IMR-90 (cell line): ENCODE results near the gene TMEM233. TPM values are rescaled to one million over a fixed set of nuclear protein-coding genes. Genes with fewer than 3 reads are reported as not detected.

Experiments used
- ATAC-seq: fragments of 200-7000 bp; cut with Tn5 transposase; 2 replicates; pipeline ENCODE4 v1.9.1; 2020; ENCODE audit warnings: low read depth, mild to moderate bottlenecking, moderate library complexity
- BruUV-seq: library from RNA; stranded (reverse); fragments of 400-500 nt; replicated peaks from 2 replicates; lab custom pipeline; 2021; lab: Mats Ljungman, UMichigan
- CTCF ChIA-PET: fragments of 300-600 bp; formaldehyde crosslinking; extraction: SDS; loops from one replicate; lab custom pipeline; 2021; ENCODE audit warnings: antibody characterized with exemption; lab: Yijun Ruan, JAX
- POLR2A ChIA-PET: fragments of 300-600 bp; sonication (Branson Sonifier 250); formaldehyde crosslinking; loops from one replicate; lab custom pipeline; 2022; ENCODE audit warnings: antibody characterized with exemption; ENCODE audit not compliant: unreplicated experiment; lab: Charles Lee
- DNase-seq: peaks from one replicate; pipeline ENCODE4 v3.0.0; 2013
- H2AFZ ChIP-seq: replicated peaks from 2 replicates; pipeline ENCODE3; 2013; ENCODE audit warnings: low read length, mild to moderate bottlenecking; ENCODE audit not compliant: poor library complexity
- H2AK5ac ChIP-seq: 2 replicates; pipeline ENCODE4 v1.6.1; 2013; ENCODE audit warnings: low read depth, low read length, inconsistent platforms
- H2AK9ac ChIP-seq: replicated peaks from 2 replicates; pipeline ENCODE3; 2013; ENCODE audit warnings: mild to moderate bottlenecking, low read depth, low read length, moderate library complexity; ENCODE audit not compliant: poor library complexity
- H2BK120ac ChIP-seq: 2 replicates; pipeline ENCODE4 v1.6.1; 2013; ENCODE audit warnings: low read depth, low read length, inconsistent platforms
- H2BK15ac ChIP-seq: 3 replicates; pipeline ENCODE4 v1.6.1; 2013; ENCODE audit warnings: low read depth, low read length, inconsistent platforms
- H2BK20ac ChIP-seq: 2 replicates; pipeline ENCODE4 v1.6.1; 2013; ENCODE audit warnings: low read depth, mild to moderate bottlenecking, inconsistent platforms, low read length, moderate library complexity
- H2BK5ac ChIP-seq: 2 replicates; pipeline ENCODE4 v1.6.1; 2013; ENCODE audit warnings: mild to moderate bottlenecking, low read depth, low read length, inconsistent platforms; ENCODE audit not compliant: poor library complexity, severe bottlenecking
- H3K14ac ChIP-seq: replicated peaks from 2 replicates; pipeline ENCODE4 v1.6.1; 2013; ENCODE audit warnings: low read depth, low read length, inconsistent platforms
- H3K18ac ChIP-seq: 2 replicates; pipeline ENCODE4 v1.6.1; 2013; ENCODE audit warnings: low read depth, low read length, control low read depth
- H3K23ac ChIP-seq: 2 replicates; pipeline ENCODE4 v1.6.1; 2013; ENCODE audit warnings: low read depth, low read length, inconsistent platforms
- H3K27ac ChIP-seq: 2 replicates; pipeline ENCODE4 v1.5.1; 2013; ENCODE audit warnings: mild to moderate bottlenecking, control low read depth, low read length; ENCODE audit not compliant: insufficient read depth
- H3K27me3 ChIP-seq: 2 replicates; pipeline ENCODE4 v1.6.1; 2013; ENCODE audit warnings: low read length; ENCODE audit not compliant: control insufficient read depth, insufficient read depth
- H3K36me3 ChIP-seq: 2 replicates; pipeline ENCODE4 v1.6.1; 2013; ENCODE audit warnings: low read length, mixed read lengths; ENCODE audit not compliant: control insufficient read depth, insufficient read depth
- H3K4ac ChIP-seq: 2 replicates; pipeline ENCODE4 v1.6.1; 2013; ENCODE audit warnings: low read depth, low read length, inconsistent platforms
- H3K4me1 ChIP-seq: 2 replicates; pipeline ENCODE4 v1.6.1; 2013; ENCODE audit warnings: low read length, mixed read lengths; ENCODE audit not compliant: control insufficient read depth, insufficient read depth
- H3K4me2 ChIP-seq: 2 replicates; pipeline ENCODE4 v1.6.1; 2013; ENCODE audit warnings: low read depth, mild to moderate bottlenecking, control low read depth, low read length, moderate library complexity
- H3K4me3 ChIP-seq: 2 replicates; pipeline ENCODE4 v1.5.1; 2013; ENCODE audit warnings: low read depth, mild to moderate bottlenecking, control low read depth, low read length, moderate library complexity; ENCODE audit not compliant: insufficient read depth
- H3K56ac ChIP-seq: 2 replicates; pipeline ENCODE4 v1.6.1; 2013; ENCODE audit warnings: low read length, inconsistent platforms; ENCODE audit not compliant: insufficient read depth; ENCODE audit errors: extremely low read depth
- H3K79me1 ChIP-seq, 2 experiments: 2 replicates each; pipeline ENCODE4 v1.6.1; 2013; ENCODE audit warnings: low read length in 2 of 2, inconsistent platforms in 1 of 2, low read depth in 1 of 2
- H3K9ac ChIP-seq: 2 replicates; pipeline ENCODE4 v1.6.1; 2013; ENCODE audit warnings: low read depth, low read length, control low read depth
- H3K9me1 ChIP-seq: 2 replicates; pipeline ENCODE4 v1.6.1; 2013; ENCODE audit warnings: low read length, inconsistent platforms; ENCODE audit not compliant: insufficient read depth
- H3K9me3 ChIP-seq: 2 replicates; pipeline ENCODE4 v1.6.1; 2013; ENCODE audit warnings: low read length; ENCODE audit not compliant: control insufficient read depth, insufficient read depth
- H4K20me1 ChIP-seq: 2 replicates; pipeline ENCODE4 v1.6.1; 2013; ENCODE audit warnings: low read length, inconsistent platforms; ENCODE audit not compliant: insufficient read depth
- H4K5ac ChIP-seq: 2 replicates; pipeline ENCODE4 v1.6.1; 2013; ENCODE audit warnings: mild to moderate bottlenecking, low read depth, low read length, control low read depth
- H4K8ac ChIP-seq, 2 experiments: 2 replicates each; pipeline ENCODE4 v1.6.1; 2013; ENCODE audit warnings: low read depth in 2 of 2, low read length in 2 of 2, control low read depth in 1 of 2, inconsistent platforms in 1 of 2
- H4K91ac ChIP-seq: 2 replicates; pipeline ENCODE4 v1.6.1; 2013; ENCODE audit warnings: low read depth, low read length, inconsistent platforms; ENCODE audit not compliant: insufficient read depth
- CHD1 ChIP-seq: IDR thresholded peaks from 2 replicates; pipeline ENCODE4 v1.6.1; 2012; ENCODE audit warnings: low read depth, low read length, improper control_type of control experiment
- FOS ChIP-seq: fragments of 150-350 bp; IDR thresholded peaks from 2 replicates; pipeline ENCODE4 v1.6.1; 2016; ENCODE audit warnings: low read depth, low read length
- MAZ ChIP-seq: IDR thresholded peaks from 2 replicates; pipeline ENCODE4 v1.6.1; 2012; ENCODE audit warnings: low read depth, mild to moderate bottlenecking, low read length, improper control_type of control experiment, moderate library complexity, borderline replicate concordance
- MXI1 ChIP-seq: IDR thresholded peaks from 2 replicates; pipeline ENCODE4 v1.6.1; 2012; ENCODE audit warnings: low read depth, mild to moderate bottlenecking, low read length, moderate library complexity, borderline replicate concordance
- NFE2L2 ChIP-seq: fragments of 150-350 bp; IDR thresholded peaks from 2 replicates; pipeline ENCODE4 v1.6.1; 2016; ENCODE audit warnings: low read depth, mild to moderate bottlenecking, low read length
- POLR2A ChIP-seq: IDR thresholded peaks from 2 replicates; pipeline ENCODE4 v1.6.1; 2012; ENCODE audit warnings: mild to moderate bottlenecking, low read depth, low read length
- WGBS, 2 experiments: methylation state at CpG; one replicate each; pipeline versions ENCODE4 v1.1.5 to v1.1.7; 2013; ENCODE audit warnings: missing lambda C conversion rate in 2 of 2; ENCODE audit not compliant: insufficient read length in 1 of 2; ENCODE audit errors: extremely low coverage in 2 of 2; 5-methylcytosine and 5-hydroxymethylcytosine counted together
- dilution Hi-C: fragments of 300-500 bp; cut with HindIII; formaldehyde crosslinking; loops from one replicate; pipeline ENCODE4 v1.14.3; 2018; ENCODE audit warnings: low sequenced_read_pairs; ENCODE audit not compliant: unreplicated experiment
- in situ Hi-C: fragments of 300-500 bp; cut with MboI; formaldehyde crosslinking; loops from 3 replicates; pipeline ENCODE4 v1.14.3; 2019; ENCODE audit warnings: low sequenced_read_pairs, inconsistent platforms, mixed read lengths
- intact Hi-C: fragments of 100-400 bp; cut with micrococcal nuclease; formaldehyde crosslinking; loops from 2 replicates; pipeline ENCODE4 v1.10.0; 2022
- polyA plus RNA-seq, 3 experiments: library from polyadenylated mRNA; depleted of rRNA; stranded (reverse); fragments of >200 nt; gene quantifications; 2 replicates each; pipeline ENCODE4 v1.2.3, GENCODE V29; 2012; ENCODE audit warnings: low replicate concordance in 1 of 3
- total RNA-seq: library from RNA; depleted of rRNA; stranded (reverse); fragments of >200 nt; gene quantifications from 2 replicates; pipeline ENCODE4 v1.2.3, GENCODE V29; 2012
- TF ChIP-seq, protein P1 (sequence below): conservative IDR thresholded peaks from 2 replicates; pipeline ENCODE4 v1.5.1; 2012; ENCODE audit warnings: mild to moderate bottlenecking, low read depth, low read length, improper control_type of control experiment
- TF ChIP-seq, protein P2 (sequence below): fragments of 150-350 bp; IDR thresholded peaks from 2 replicates; pipeline ENCODE4 v1.6.1; 2016; ENCODE audit warnings: low read depth, mild to moderate bottlenecking, low read length, moderate library complexity, borderline replicate concordance

The TMEM233 gene
- total and polyA plus RNA-seq, 2 of the 4 experiments (the other 2 are of a cell fraction), result not detected

DNA sequence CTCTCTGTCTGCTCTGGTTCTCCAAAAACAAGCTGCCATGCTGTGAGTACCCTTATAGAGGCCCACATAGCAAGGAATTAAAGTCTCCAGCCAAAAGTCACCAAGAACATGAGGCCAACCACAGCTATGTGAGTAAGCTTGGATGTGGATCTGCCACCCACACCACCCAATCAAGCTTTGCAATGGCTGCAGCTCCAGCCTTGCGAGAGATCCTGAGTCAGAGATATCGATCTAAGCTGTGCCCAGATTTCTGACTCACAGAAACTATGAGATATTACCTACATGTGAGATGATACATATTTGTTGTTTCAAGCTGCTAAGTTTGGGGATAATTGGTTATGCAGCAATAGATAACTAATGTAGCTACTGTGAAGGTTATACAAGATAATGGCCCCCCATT, 15.5 kb upstream of the TMEM233 start:
- Histone ChIP-seq H3K4me3 (no peak overlapping the region), H3K18ac (no peak overlapping the region), H2AK9ac (no peak overlapping the region), H3K14ac (no peak overlapping the region), H3K23ac (no peak overlapping the region), H3K4me2 (no peak overlapping the region), H2BK15ac (no peak overlapping the region), H4K91ac (no peak overlapping the region), H3K9ac (no peak overlapping the region), H3K4ac (no peak overlapping the region), H2BK5ac (no peak overlapping the region), H4K20me1 (no peaks in the 10 kb centered on the region), H3K79me1 (no peaks in the 10 kb centered on the region), H2BK120ac (no peak overlapping the region), H2BK20ac (no peak overlapping the region), H3K4me1 (no peaks in the 10 kb centered on the region), H2AK5ac (no peak overlapping the region), H3K27ac (no peak overlapping the region), H3K56ac (no peak overlapping the region), H4K5ac (no peak overlapping the region), H4K8ac (no peak overlapping the region), H3K9me1 (no peaks in the 10 kb centered on the region), H3K9me3 (no peaks in the 10 kb centered on the region), H3K36me3 (no peaks in the 10 kb centered on the region), H2AFZ (no peak overlapping the region), H3K27me3 (no peaks in the 10 kb centered on the region)
- intact Hi-C loops, result no loop called here
- POLR2A ChIA-PET, result no interaction called here
- dilution Hi-C loops, result no loop called here
- CTCF ChIA-PET, result no interaction called here
- no CpG with 5 or more reads among the region's 2 CpGs for WGBS, 2 experiments
- in situ Hi-C loops, result no loop called here
- TF ChIP-seq, protein P1, sequence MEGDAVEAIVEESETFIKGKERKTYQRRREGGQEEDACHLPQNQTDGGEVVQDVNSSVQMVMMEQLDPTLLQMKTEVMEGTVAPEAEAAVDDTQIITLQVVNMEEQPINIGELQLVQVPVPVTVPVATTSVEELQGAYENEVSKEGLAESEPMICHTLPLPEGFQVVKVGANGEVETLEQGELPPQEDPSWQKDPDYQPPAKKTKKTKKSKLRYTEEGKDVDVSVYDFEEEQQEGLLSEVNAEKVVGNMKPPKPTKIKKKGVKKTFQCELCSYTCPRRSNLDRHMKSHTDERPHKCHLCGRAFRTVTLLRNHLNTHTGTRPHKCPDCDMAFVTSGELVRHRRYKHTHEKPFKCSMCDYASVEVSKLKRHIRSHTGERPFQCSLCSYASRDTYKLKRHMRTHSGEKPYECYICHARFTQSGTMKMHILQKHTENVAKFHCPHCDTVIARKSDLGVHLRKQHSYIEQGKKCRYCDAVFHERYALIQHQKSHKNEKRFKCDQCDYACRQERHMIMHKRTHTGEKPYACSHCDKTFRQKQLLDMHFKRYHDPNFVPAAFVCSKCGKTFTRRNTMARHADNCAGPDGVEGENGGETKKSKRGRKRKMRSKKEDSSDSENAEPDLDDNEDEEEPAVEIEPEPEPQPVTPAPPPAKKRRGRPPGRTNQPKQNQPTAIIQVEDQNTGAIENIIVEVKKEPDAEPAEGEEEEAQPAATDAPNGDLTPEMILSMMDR, result no peak
- TF ChIP-seq NFE2L2, result no peak
- no peak for TF ChIP-seq POLR2A
- no peak for TF ChIP-seq CHD1
- TF ChIP-seq, protein P2, sequence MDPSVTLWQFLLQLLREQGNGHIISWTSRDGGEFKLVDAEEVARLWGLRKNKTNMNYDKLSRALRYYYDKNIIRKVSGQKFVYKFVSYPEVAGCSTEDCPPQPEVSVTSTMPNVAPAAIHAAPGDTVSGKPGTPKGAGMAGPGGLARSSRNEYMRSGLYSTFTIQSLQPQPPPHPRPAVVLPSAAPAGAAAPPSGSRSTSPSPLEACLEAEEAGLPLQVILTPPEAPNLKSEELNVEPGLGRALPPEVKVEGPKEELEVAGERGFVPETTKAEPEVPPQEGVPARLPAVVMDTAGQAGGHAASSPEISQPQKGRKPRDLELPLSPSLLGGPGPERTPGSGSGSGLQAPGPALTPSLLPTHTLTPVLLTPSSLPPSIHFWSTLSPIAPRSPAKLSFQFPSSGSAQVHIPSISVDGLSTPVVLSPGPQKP, result no peak
- TF ChIP-seq MXI1, result no peak
- TF ChIP-seq MAZ, result no peak
- no peak for TF ChIP-seq FOS
- DNase-seq (no peak), ATAC-seq (no peak)
- BruUV-seq, result no TSS peak
